AG09309 (cell line): Measurements from ENCODE around the gene ATP10B.

Source experiments
- DNase-seq: peaks from one replicate; pipeline ENCODE4 v3.0.0-alpha.2; 2010; ENCODE audit warnings: low read depth
- H3K4me3 ChIP-seq: 2 replicates; pipeline ENCODE4 v1.5.1; 2011; ENCODE audit warnings: mild to moderate bottlenecking, low read depth, low read length, moderate library complexity; ENCODE audit not compliant: control insufficient read depth
- CTCF ChIP-seq: IDR thresholded peaks from 2 replicates; pipeline ENCODE4 v1.5.1; 2011; ENCODE audit warnings: mild to moderate bottlenecking, low read depth, low read length, inconsistent platforms; ENCODE audit not compliant: insufficient read depth, control insufficient read depth; ENCODE audit errors: missing control alignments

Gene ATP10B

GRCh38 chr5:160793530-160793899 is 58.5 kb downstream of the ATP10B start:
- no peak overlapping the region for H3K4me3 ChIP-seq
- no peak for TF ChIP-seq CTCF
- no peak for DNase-seq

- DNase-seq = no peak
- H3K4me3 ChIP-seq = no peak overlapping the region
- no peak for TF ChIP-seq CTCF
Observed at GRCh38 chr5:160792732-160793529, 59.1 kb downstream of the ATP10B start.

GRCh38 chr5:160792281-160792680 is 59.7 kb downstream of the ATP10B start:
- H3K4me3 ChIP-seq = no peak overlapping the region
- DNase-seq = no peak
- no peak for TF ChIP-seq CTCF

- no peak for TF ChIP-seq CTCF
Observed at GRCh38 chr5:160789219-160789859, 62.7 kb downstream of the ATP10B start.

GRCh38 chr5:160788102-160788660 is 63.8 kb downstream of the ATP10B start:
- DNase-seq = no peak
- no peak for TF ChIP-seq CTCF
- H3K4me3 ChIP-seq = no peak overlapping the region

More at GRCh38 chr5:160789219-160789859, 62.7 kb downstream of the ATP10B start:
- no peak overlapping the region for H3K4me3 ChIP-seq
- no peak for DNase-seq

GRCh38 chr5:160787240-160787639 is 64.8 kb downstream of the ATP10B start:
- TF ChIP-seq CTCF = peak; percentile 37
- DNase-seq = no peak

More at GRCh38 chr5:160787240-160787639, 64.8 kb downstream of the ATP10B start:
- H3K4me3 ChIP-seq = no peak overlapping the region
